Kidney (tissue), 14 donors: ENCODE measurements around the gene RPL36A. TPM values are rescaled to one million over a fixed set of nuclear protein-coding genes. Genes with fewer than 3 reads are reported as not detected.

Source experiments
- DNase-seq, 5 donors: peaks; one replicate each; pipeline ENCODE4 v3.0.0-alpha.2; 2013 to 2020
- FAIRE-seq: peaks from 2 replicates; lab custom pipeline; 2012; peaks lifted over from hg19 to GRCh38; lab: Jason Lieb, UNC
- H3K27ac ChIP-seq, 2 donors: one replicate each; pipeline ENCODE4 v1.7.0; 2013; ENCODE audit warnings: low read depth in 2 of 2, low read length in 2 of 2, inconsistent platforms in 1 of 2
- H3K27me3 ChIP-seq: one replicate; pipeline ENCODE4 v1.7.1; 2013; ENCODE audit warnings: low read length, inconsistent platforms; ENCODE audit not compliant: control insufficient read depth, insufficient read depth
- H3K36me3 ChIP-seq, 3 donors: one replicate each; pipeline versions ENCODE4 v1.7.0 to v1.7.1; 2013; ENCODE audit warnings: low read length in 3 of 3, control low read depth in 1 of 3, inconsistent platforms in 1 of 3; ENCODE audit not compliant: insufficient read depth in 3 of 3, control insufficient read depth in 2 of 3
- H3K4me1 ChIP-seq, 3 donors: one replicate each; pipeline versions ENCODE4 v1.7.0 to v1.7.1; 2013; ENCODE audit warnings: low read length in 3 of 3, inconsistent platforms in 1 of 3, low read depth in 1 of 3; ENCODE audit not compliant: control insufficient read depth in 2 of 3, insufficient read depth in 2 of 3
- H3K4me3 ChIP-seq, 3 donors: one replicate each; pipeline versions ENCODE4 v1.7.0 to v1.8.1; 2013; ENCODE audit warnings: low read length in 3 of 3, control low read depth in 1 of 3, inconsistent platforms in 1 of 3
- H3K9ac ChIP-seq, 3 donors: one replicate each; pipeline versions ENCODE4 v1.7.0 to v1.7.1; 2013; ENCODE audit warnings: low read length in 3 of 3, control low read depth in 1 of 3, inconsistent platforms in 1 of 3
- H3K9me3 ChIP-seq, 3 donors: one replicate each; pipeline versions ENCODE4 v1.7.0 to v1.7.1; 2013; ENCODE audit warnings: low read length in 3 of 3, control low read depth in 1 of 3, inconsistent platforms in 1 of 3; ENCODE audit not compliant: control insufficient read depth in 2 of 3, insufficient read depth in 1 of 3
- intact Hi-C: fragments of 100-400 bp; cut with DNase I; formaldehyde crosslinking; loops from one replicate; pipeline ENCODE4 v1.11.1; 2022
- polyA plus RNA-seq: library from polyadenylated mRNA; stranded (reverse); fragments of 350-450 nt; fragmentation: Illumina TruSeq; extraction: RNeasy Lipid Tissue Mini Kit (QIAGEN cat#74804); gene quantifications from one replicate; pipeline ENCODE4 v1.2.3, GENCODE V29; 2014; ENCODE audit warnings: low read depth, low replicate concordance; ENCODE audit not compliant: insufficient read depth
- total RNA-seq: library from RNA; stranded (reverse); fragmentation: NEBNext Ultra II Directional; extraction: Animal tissue kit (Norgen Biotek cat#: 25700); gene quantifications from one replicate; pipeline ENCODE4 v1.2.1, GENCODE V29; 2021
- TF ChIP-seq, protein P1 (sequence below): IDR thresholded peaks from 3 replicates; pipeline ENCODE4 v1.5.1; 2012; ENCODE audit warnings: mild to moderate bottlenecking, moderate library complexity, borderline replicate concordance; ENCODE audit not compliant: insufficient read depth; ENCODE audit errors: extremely low read depth
- donor health status: control.
- donor health status: control.
- donor health status: control.
- donor health status: control.
- donor health status: control.
- donor health status: DM: yes; HTN: yes; CAD: no.
- donor health status: Normal renal cell carcinoma (clear cell type).

Gene RPL36A
- total and polyA plus RNA-seq, 2 donors from 2014 or later = 148 to 1,711 TPM

DNA sequence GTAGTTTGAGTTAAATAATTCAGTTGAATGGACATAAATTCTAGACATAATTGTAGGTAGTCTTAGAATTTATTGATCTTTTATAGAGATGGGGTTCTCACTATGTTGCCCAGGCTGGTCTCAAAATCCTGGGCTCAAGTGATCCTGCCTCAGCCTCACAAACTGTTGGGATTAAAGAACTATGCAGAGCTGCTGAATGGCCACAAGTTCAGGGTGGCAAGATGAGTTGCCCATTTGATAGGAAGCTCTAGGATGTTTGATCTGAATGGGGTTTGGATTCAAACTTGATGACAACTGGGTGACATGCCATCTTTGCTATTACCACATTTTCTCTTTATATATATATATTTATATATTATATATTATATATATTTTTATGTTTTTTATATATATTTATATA is 3.6 kb downstream of the RPL36A start:
- H3K4me3 ChIP-seq = no peak overlapping the region
- DNase-seq (no peak), FAIRE-seq (no peak)
- H3K36me3 ChIP-seq = no peaks in the 10 kb centered on the region
- H3K27me3 ChIP-seq = no peaks in the 10 kb centered on the region
- no peak overlapping the region for H3K9ac ChIP-seq
- TF ChIP-seq, protein P1, sequence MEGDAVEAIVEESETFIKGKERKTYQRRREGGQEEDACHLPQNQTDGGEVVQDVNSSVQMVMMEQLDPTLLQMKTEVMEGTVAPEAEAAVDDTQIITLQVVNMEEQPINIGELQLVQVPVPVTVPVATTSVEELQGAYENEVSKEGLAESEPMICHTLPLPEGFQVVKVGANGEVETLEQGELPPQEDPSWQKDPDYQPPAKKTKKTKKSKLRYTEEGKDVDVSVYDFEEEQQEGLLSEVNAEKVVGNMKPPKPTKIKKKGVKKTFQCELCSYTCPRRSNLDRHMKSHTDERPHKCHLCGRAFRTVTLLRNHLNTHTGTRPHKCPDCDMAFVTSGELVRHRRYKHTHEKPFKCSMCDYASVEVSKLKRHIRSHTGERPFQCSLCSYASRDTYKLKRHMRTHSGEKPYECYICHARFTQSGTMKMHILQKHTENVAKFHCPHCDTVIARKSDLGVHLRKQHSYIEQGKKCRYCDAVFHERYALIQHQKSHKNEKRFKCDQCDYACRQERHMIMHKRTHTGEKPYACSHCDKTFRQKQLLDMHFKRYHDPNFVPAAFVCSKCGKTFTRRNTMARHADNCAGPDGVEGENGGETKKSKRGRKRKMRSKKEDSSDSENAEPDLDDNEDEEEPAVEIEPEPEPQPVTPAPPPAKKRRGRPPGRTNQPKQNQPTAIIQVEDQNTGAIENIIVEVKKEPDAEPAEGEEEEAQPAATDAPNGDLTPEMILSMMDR = no peak
- H3K9me3 ChIP-seq = no peaks in the 10 kb centered on the region
- intact Hi-C loops = no loop called here
- no peak overlapping the region for H3K27ac ChIP-seq
- H3K4me1 ChIP-seq = peaks cover 2 to 6% (median 4%) of the 10 kb centered on the region in 3 donors

DNA sequence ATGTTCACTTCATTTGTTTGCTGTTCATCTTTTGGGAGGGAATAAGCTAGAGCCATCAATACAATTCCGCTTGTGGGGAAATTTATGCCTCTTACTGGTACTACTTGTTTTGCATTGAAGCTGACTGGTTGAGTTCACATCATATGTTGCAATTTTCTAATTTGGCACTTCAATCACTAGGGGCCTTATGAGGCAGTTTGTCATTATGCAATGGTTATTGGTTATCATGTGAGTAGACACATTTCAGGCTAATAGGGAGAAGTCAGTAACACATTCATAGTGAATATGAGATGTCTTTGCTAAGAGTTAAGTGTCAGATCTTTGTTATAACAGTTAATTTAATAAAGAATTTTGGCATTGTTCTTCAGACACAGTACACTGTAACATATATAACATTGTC is 5.0 kb downstream of the RPL36A start:
- TF ChIP-seq, protein P1 = no peak
- no peak for FAIRE-seq
- H3K27me3 ChIP-seq = no peaks in the 10 kb centered on the region
- no peaks in the 10 kb centered on the region for H3K9me3 ChIP-seq
- H3K27ac ChIP-seq = no peak overlapping the region
- no peaks in the 10 kb centered on the region for H3K36me3 ChIP-seq
- no peak for DNase-seq
- H3K4me1 ChIP-seq = peaks cover 2 to 4% (median 4%) of the 10 kb centered on the region in 3 donors
- no peak overlapping the region for H3K9ac ChIP-seq
- H3K4me3 ChIP-seq = no peak overlapping the region
- intact Hi-C loops = no loop called here

DNA sequence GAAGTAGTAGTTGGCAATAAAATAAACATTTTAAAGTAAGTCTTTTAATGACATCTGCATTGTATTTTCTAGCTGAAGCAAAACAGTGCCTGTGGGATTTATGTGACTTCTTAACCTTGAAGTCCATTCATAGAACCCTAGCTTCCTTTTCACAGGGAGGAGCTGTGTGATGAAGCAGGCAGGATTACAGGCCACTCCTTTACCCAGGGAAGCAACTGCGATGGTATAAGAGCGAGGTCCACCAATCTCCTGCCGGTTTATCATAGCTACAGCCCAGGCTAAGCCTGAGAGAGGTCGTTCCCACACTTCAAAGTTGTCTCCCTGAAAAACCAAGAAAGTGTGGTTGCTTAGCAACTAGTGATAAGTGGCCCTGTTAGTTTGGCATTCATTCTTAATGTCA is 7.0 kb downstream of the RPL36A start:
- Histone ChIP-seq H3K27ac (no peak overlapping the region), H3K36me3 (no peaks in the 10 kb centered on the region), H3K27me3 (no peaks in the 10 kb centered on the region), H3K9ac (no peak overlapping the region), H3K9me3 (no peaks in the 10 kb centered on the region), H3K4me3 (no peak overlapping the region), H3K4me1 (no peaks in the 10 kb centered on the region)
- DNase-seq (no peak), FAIRE-seq (no peak)
- TF ChIP-seq, protein P1 = no peak
- intact Hi-C loops = no loop called here

DNA sequence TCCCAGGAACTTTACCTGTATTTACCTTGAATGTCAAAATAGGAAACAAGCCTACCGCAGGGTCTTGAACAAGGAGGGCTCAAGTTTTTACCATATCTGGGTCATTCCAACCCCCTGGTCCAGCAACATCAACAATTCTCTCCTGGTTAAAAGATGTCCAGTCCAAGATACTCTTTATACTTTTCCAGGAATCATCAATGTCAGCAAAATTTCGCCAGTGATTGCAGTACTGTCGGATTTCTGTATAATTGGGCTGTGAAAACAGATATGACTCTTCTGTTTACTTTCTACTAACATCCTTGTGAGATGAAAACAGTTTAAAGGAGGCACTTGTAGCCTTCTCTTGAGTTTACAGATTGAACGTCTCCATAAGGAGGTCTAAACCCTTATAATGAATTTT is 7.9 kb downstream of the RPL36A start:
- TF ChIP-seq, protein P1 = no peak
- H3K4me1 ChIP-seq = no peaks in the 10 kb centered on the region
- no peaks in the 10 kb centered on the region for H3K9me3 ChIP-seq
- FAIRE-seq (no peak), DNase-seq (no peak)
- H3K4me3 ChIP-seq = no peak overlapping the region
- no peaks in the 10 kb centered on the region for H3K27me3 ChIP-seq
- no peak overlapping the region for H3K27ac ChIP-seq
- no peak overlapping the region for H3K9ac ChIP-seq
- H3K36me3 ChIP-seq = no peaks in the 10 kb centered on the region
- intact Hi-C loops = no loop called here
